Cerebellar cortex (tissue), 1 donor: ENCODE measurements around the gene FBH1.
"Not testable (repeated sequence)": the region's sequence is repeated elsewhere in the genome, so short reads cannot be mapped to it uniquely, and the experiment has no call there.

ENCODE experiments used
- DNase-seq: peaks from one replicate; pipeline ENCODE4 v3.0.0-alpha.2; 2015; ENCODE audit warnings: low spot score

Gene FBH1

DNA sequence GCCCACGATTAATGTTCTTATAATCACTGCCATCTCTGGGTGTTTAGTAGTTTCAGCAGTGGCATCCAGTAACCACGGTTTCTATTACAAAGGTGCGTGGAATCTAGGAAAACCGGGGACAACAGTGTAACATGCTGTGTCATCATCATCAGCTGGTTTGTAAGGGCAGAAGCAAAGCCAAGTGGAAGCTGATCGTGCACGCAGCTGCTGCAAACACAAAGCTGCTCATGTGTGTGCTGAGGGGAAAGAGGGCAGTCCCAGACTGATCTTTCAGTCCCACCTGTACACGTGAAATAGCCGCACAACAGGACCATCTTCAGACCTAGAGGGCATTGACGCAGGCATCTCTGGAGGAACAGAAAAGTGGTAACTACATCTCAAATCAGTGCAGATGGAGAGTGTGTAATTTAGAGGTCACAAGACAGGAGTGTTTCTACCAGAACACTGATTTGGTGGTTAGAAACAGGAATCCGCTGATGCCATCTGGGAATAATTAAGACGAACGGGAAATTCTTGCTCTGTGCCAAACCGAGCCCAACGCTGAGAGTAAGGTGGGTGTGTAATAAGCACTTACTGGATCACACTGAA lies 13.8 kb upstream of the FBH1 start:
- DNase-seq, result no peak

GRCh38 chr10:5877041-5877440 lies 13.0 kb upstream of the FBH1 start:
- DNase-seq, result not testable (repeated sequence)

- DNase-seq, result no peak
Measured at GRCh38 chr10:5882961-5883360, 7.1 kb upstream of the FBH1 start.

GRCh38 chr10:5885619-5886018 lies 4.4 kb upstream of the FBH1 start:
- no peak for DNase-seq

DNA sequence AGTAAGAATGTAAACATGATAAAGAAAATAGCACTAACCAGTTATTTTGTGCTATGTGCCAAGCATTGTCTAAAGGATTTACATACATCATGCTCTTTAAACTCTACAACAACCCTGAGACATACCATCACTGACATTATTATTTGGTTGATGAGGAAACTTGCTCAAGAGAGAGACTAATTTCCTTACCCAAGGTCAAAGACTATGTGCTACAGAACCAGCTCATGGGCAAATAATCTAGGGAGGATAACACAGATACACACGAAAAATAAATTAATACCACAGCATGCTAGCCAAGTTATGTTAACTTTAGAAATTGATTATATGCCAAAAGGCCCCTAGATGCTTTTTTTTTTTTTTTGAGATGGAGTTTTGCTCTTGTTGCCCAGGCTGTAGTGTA lies 3.0 kb upstream of the FBH1 start:
- no peak for DNase-seq

GRCh38 chr10:5887641-5888040 lies 2.4 kb upstream of the FBH1 start:
- DNase-seq, result no peak

DNA sequence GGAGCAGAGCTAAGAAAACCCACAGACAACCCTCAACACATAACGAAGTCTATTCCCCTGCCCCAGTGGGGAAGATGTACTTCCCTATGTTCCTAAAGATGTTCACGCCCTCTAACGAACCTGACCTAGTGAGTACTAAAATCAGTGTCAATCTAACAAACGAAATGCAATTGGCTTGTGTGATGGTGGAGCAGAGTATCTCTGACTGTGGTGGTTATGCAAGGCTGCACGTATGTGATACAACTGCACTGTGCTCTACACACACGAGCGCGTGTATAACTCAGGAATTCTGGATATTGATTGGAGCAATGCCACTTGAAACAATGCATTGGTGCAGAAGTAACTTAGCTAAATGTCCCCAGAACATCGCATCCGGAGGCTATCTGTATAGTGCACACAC lies 1.7 kb upstream of the FBH1 start:
- DNase-seq, result no peak

GRCh38 chr10:5888843-5889623 lies 1.0 kb upstream of the FBH1 start:
- peak; percentile 26 for DNase-seq

GRCh38 chr10:5890452-5890915 lies 441 bp downstream of the FBH1 start:
- DNase-seq, result no peak

- no peak for DNase-seq
Measured at GRCh38 chr10:5891009-5891408, 966 bp downstream of the FBH1 start.

DNA sequence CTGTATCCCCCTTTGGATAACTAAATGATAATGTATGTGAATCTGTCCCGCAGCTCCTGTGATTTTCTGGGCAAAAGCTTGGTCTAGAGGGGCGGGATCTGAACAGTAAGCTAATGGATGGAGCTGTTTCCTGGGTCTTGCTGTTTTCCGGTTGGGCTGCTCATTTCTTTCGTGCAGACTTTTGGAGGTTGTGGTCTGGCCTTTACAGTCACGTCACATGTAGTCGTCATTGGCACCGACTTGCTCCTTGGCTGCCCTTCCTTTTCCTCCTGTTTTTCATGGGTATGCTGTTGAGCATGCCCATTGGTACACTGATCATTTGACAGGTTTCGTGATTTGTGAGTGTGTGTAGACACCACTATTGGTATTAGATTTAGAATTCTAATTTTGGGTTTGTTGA lies 2.0 kb downstream of the FBH1 start:
- DNase-seq, result no peak

DNA sequence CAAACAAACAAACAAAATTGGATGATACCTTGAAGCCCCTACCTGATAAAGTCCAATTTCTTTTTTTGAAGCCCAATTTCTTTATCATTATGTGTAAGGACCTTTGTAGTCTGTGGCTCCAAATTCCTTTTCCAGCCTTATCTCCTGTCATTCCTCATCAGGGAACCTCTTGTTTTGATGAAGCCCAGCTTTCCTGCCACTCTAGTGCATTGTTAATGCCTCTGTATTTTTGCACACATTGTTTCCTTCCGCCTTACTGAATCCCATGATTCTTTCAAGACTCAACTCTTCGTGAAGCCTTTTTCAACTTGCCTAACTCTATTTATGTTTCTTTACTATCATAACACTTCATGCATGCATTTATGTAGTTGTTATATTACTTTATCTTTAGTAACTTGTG lies 3.3 kb downstream of the FBH1 start:
- DNase-seq, result no peak

GRCh38 chr10:5894403-5894802 lies 4.4 kb downstream of the FBH1 start:
- no peak for DNase-seq

GRCh38 chr10:5894873-5895272 lies 4.8 kb downstream of the FBH1 start:
- DNase-seq, result no peak

- DNase-seq, result no peak
Measured at GRCh38 chr10:5895365-5895764, 5.3 kb downstream of the FBH1 start.

DNA sequence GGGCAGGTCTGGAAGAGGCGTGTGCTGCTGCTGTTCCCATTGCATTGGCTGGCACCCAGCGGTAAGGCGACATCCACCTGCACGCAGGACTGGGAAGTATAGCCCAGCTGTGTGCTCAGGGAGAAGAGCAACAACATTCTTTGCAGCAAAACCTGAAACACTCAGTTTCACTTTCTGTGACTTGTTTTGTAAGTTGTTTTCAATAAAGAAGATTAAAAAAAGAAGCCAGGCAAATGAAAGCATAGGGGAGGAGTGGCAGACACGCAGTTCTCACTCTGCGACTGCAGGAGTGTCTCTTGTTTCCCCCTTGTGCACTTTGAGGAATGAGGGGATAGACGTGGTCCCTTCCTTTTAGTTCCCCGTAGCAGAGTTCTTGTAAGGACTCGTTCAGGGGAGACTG lies 5.8 kb downstream of the FBH1 start:
- no peak for DNase-seq

GRCh38 chr10:5896208-5897052 lies 6.4 kb downstream of the FBH1 start:
- no peak for DNase-seq

DNA sequence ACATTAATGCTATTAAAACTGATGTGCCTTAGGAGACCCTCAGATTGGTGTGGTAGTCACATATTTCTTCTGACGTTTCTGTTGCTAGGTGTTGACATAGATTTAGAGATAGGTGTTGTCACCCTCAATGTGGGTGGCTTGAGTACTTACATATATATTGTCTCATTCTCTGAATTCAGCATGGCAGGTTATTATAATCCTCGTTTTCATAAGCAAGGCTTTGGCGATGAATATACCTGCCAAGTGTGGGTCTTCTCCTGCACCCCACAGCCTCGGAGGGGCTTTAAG lies 7.0 kb downstream of the FBH1 start:
- no peak for DNase-seq

- DNase-seq, result no peak
Measured at GRCh38 chr10:5897504-5897903, 7.5 kb downstream of the FBH1 start.

DNA sequence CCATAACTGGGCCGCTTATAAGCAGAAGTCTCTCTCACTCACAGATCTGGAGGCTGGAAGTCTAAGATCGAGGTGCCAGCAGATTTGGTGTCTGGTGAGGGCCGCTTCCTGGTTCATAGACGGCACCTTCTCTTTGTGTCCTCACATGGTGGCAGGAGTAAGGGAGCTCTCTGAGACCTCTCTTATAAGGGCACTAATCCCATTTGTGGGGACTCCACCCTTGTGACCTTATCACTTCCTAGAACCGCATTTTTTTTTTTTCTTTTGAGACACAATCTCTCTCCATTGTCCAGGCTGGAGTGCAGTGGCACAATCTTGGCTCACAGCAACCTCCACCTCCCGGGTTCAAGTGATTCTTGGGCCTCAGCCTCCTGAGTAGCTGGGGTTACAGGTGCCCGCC lies 8.1 kb downstream of the FBH1 start:
- DNase-seq, result no peak

DNA sequence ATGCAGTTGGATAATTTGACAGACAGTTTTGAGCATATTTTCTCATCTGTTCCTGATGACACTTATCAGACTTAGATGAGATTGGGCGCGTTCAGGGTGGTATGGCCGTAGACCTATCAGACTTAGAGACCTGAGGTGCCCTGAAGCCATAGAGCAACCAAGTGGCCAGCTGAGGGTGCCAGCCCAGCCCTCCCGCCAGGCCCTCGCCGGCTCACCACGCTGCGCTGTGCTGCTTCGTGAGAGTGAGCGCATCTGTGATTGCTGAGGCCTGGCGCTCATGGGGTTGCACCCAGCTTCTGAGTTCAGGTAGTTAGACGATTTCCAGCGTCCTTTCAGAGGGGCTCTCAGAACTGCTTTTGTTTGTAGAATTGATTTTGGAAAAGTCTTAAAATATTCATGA lies 10.2 kb downstream of the FBH1 start:
- no peak for DNase-seq

DNA sequence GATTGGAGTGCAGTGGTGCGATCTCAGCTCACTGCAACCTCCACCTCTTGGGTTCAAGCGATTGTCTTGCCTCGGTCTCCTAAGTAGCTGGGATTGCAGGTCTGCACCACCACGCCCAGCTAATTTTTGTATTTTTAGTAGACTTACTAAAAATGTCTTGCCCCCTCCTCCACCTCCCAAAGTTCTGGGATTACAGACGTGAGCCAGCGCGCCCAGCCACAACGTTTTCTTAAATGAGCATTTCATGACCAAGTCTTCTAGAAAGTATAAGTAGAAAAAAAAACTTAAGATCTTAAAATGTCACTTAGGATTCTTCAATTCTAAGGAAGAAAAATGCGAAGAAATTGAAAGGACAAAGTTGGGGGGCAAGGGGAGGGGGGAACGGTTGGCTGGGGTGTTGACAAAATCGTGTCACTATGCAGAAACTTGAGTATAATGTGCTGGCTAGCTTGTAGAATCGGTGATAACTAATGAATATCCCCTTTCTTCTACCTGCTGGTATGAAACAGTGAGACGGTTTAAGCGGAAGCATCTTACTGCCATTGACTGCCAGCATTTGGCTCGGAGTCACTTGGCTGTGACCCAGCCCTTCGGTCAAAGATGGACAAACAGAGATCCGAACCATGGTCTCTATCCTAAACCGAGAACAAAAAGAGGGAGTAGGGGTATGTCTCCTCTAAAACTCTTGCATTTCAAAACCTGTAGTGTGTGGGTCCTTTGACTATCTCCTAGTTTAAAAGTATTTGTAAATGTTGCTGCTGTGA lies 12.7 kb downstream of the FBH1 start:
- no peak for DNase-seq
